ENCODE measurements around the gene RICTOR.

GRCh38 chr5:39005566-39006232 lies 68.5 kb downstream of the RICTOR start:
- no peak for TF ChIP-seq CTCF (conservative IDR thresholded peaks at IDR 0.05; ENCODE audit: low read depth, low read length)
- no peak for TF ChIP-seq RFX5 (IDR thresholded peaks at IDR 0.05; ENCODE audit: low read depth, low read length)
- no peak for TF ChIP-seq MAFK (IDR thresholded peaks at IDR 0.05; ENCODE audit: low read depth, low read length)
- TF ChIP-seq SMC3 (IDR thresholded peaks at IDR 0.05; ENCODE audit: low read depth, low read length), result no peak
- TF ChIP-seq RAD21 (IDR thresholded peaks at IDR 0.05; ENCODE audit: low read length), result peak; percentile 41
- no peak for TF ChIP-seq MXI1 (IDR thresholded peaks at IDR 0.05; ENCODE audit: borderline replicate concordance, low read depth, low read length)
- no peak for TF ChIP-seq FOS (IDR thresholded peaks at IDR 0.05; ENCODE audit: low read depth, low read length)
- TF ChIP-seq POLR2A (IDR thresholded peaks at IDR 0.05; ENCODE audit: low read depth, low read length), result no peak
- TF ChIP-seq BHLHE40 (IDR thresholded peaks at IDR 0.05; ENCODE audit: low read depth, low read length), result no peak
